B cell (primary cell): Measurements from ENCODE around the gene CRB1. TPM values are rescaled to one million over a fixed set of nuclear protein-coding genes. Genes with fewer than 3 reads are reported as not detected.

Experiments
- ATAC-seq: fragments of 200-7000 bp; cut with Tn5 transposase; one replicate; pipeline ENCODE4 v1.10.0; 2021; ENCODE audit warnings: low read depth, mild to moderate bottlenecking, moderate number of reproducible peaks, moderate library complexity
- CTCF ChIA-PET: fragments of 350-600 bp; sonication (Branson Sonifier 250); formaldehyde crosslinking; loops from one replicate; lab custom pipeline; 2021; ENCODE audit warnings: antibody characterized with exemption, inconsistent platforms; lab: Charles Lee
- POLR2A ChIA-PET: fragments of 350-600 bp; sonication (Branson Sonifier 250); formaldehyde crosslinking; loops from one replicate; lab custom pipeline; 2021; ENCODE audit warnings: antibody characterized with exemption; lab: Charles Lee
- DNase-seq: peaks from one replicate; pipeline ENCODE4 v3.0.0; 2013
- H2AFZ ChIP-seq: 2 replicates; pipeline ENCODE4 v1.6.1; 2012; ENCODE audit warnings: mild to moderate bottlenecking, low read depth, low read length; ENCODE audit not compliant: insufficient read depth, poor library complexity, severe bottlenecking
- H3K27ac ChIP-seq, 2 donors: 1 replicate in 1 of 2; 2 replicates in 1 of 2; pipeline ENCODE4 v1.5.1; 2012 to 2013; ENCODE audit warnings: low read length in 2 of 2, mild to moderate bottlenecking in 2 of 2, moderate library complexity in 1 of 2
- H3K27me3 ChIP-seq, 4 experiments: fragments of 200-600 bp in 1 of 4; sonication (generic) in 1 of 4; replicated peaks in 1 of 4; 1 replicate in 2 of 4; 2 replicates in 2 of 4; pipeline versions ENCODE4 v1.6.1 to v1.7.0; 2013 to 2016; ENCODE audit warnings: low read length in 3 of 4, mild to moderate bottlenecking in 2 of 4, mixed read lengths in 1 of 4, moderate library complexity in 1 of 4; ENCODE audit not compliant: insufficient read depth in 4 of 4, control insufficient read depth in 3 of 4; ENCODE audit errors: control extremely low read depth in 1 of 4
- H3K36me3 ChIP-seq, 2 experiments: replicated peaks in 1 of 2; 1 replicate in 1 of 2; 2 replicates in 1 of 2; pipeline versions ENCODE4 v1.6.1 to v1.7.1; 2013; ENCODE audit warnings: low read length in 1 of 2; ENCODE audit not compliant: insufficient read depth in 2 of 2, control insufficient read depth in 1 of 2; ENCODE audit errors: control extremely low read depth in 1 of 2, extremely low read depth in 1 of 2
- H3K4me1 ChIP-seq, 2 donors: fragments of 200-600 bp in 1 of 2; sonication (generic) in 1 of 2; 1 replicate in 1 of 2; 2 replicates in 1 of 2; pipeline versions ENCODE4 v1.5.1 to v1.6.1; 2013 to 2017; ENCODE audit warnings: low read length in 2 of 2; ENCODE audit not compliant: control insufficient read depth in 2 of 2, insufficient read depth in 2 of 2
- H3K4me2 ChIP-seq: replicated peaks from 2 replicates; pipeline ENCODE3; 2012; ENCODE audit warnings: mild to moderate bottlenecking, low read depth, low read length; ENCODE audit not compliant: poor library complexity, severe bottlenecking
- H3K4me3 ChIP-seq, 5 experiments: fragments of 200-600 bp in 1 of 5; sonication (generic) in 1 of 5; 1 replicate in 3 of 5; 2 replicates in 2 of 5; pipeline versions ENCODE4 v1.5.1 to v1.7.0; 2011 to 2016; ENCODE audit warnings: low read length in 4 of 5, mild to moderate bottlenecking in 4 of 5, low read depth in 2 of 5, control low read depth in 1 of 5, moderate library complexity in 1 of 5; ENCODE audit not compliant: insufficient read depth in 1 of 5; ENCODE audit errors: control extremely low read depth in 1 of 5, extremely low read depth in 1 of 5
- H3K79me2 ChIP-seq: fragments of 200-600 bp; sonication (generic); one replicate; pipeline ENCODE4 v1.6.0; 2016; ENCODE audit warnings: low read length; ENCODE audit not compliant: control insufficient read depth, insufficient read depth
- H3K9ac ChIP-seq: fragments of 200-600 bp; sonication (generic); 2 replicates; pipeline ENCODE4 v1.6.1; 2017; ENCODE audit warnings: mild to moderate bottlenecking, low read length, moderate library complexity
- H3K9me3 ChIP-seq, 3 donors: one replicate each; pipeline versions ENCODE4 v1.6.1 to v1.7.1; 2013; ENCODE audit warnings: low read length in 2 of 3; ENCODE audit not compliant: control insufficient read depth in 2 of 3, insufficient read depth in 1 of 3; ENCODE audit errors: control extremely low read depth in 1 of 3
- H4K20me1 ChIP-seq: 2 replicates; pipeline ENCODE4 v1.6.0; 2012; ENCODE audit warnings: mild to moderate bottlenecking, low read length; ENCODE audit not compliant: insufficient read depth, control insufficient read depth, poor library complexity, severe bottlenecking
- H3K27ac Mint-ChIP-seq: one replicate; pipeline ENCODE4 v1.8.0; 2021; ENCODE audit warnings: mixed read lengths
- H3K27me3 Mint-ChIP-seq: one replicate; pipeline ENCODE4 v1.8.0; 2021; ENCODE audit warnings: mixed read lengths
- H3K4me1 Mint-ChIP-seq: one replicate; pipeline ENCODE4 v1.8.0; 2021; ENCODE audit warnings: mixed read lengths
- H3K4me3 Mint-ChIP-seq: one replicate; pipeline ENCODE4 v1.8.0; 2021; ENCODE audit warnings: mixed read lengths
- H3K9me3 Mint-ChIP-seq: one replicate; pipeline ENCODE4 v1.8.0; 2022; ENCODE audit warnings: mixed read lengths; ENCODE audit not compliant: insufficient read depth
- CTCF ChIP-seq: fragments of 200-600 bp; IDR thresholded peaks from one replicate; pipeline ENCODE4 v1.8.0; 2022; ENCODE audit warnings: antibody characterized with exemption, mild to moderate bottlenecking
- EZH2 ChIP-seq: IDR thresholded peaks from 2 replicates; pipeline ENCODE4 v1.6.1; 2012; ENCODE audit warnings: borderline replicate concordance, low read depth, mild to moderate bottlenecking, moderate library complexity, low read length; ENCODE audit not compliant: insufficient read depth, poor library complexity, severe bottlenecking
- WGBS: methylation state at CpG from one replicate; pipeline ENCODE4 v1.1.5; 2013; ENCODE audit warnings: missing lambda C conversion rate; ENCODE audit not compliant: insufficient coverage; 5-methylcytosine and 5-hydroxymethylcytosine counted together
- intact Hi-C: fragments of 100-400 bp; cut with micrococcal nuclease; formaldehyde crosslinking; loops from one replicate; pipeline ENCODE4 v1.10.0; 2022
- polyA plus RNA-seq: library from polyadenylated mRNA; depleted of rRNA; stranded (reverse); fragments of >200 nt; gene quantifications from 2 replicates; pipeline ENCODE4 v1.2.3, GENCODE V29; 2012
- total RNA-seq, 2 donors: library from RNA; stranded (reverse); fragments of 120-200 nt in 1 of 2; gene quantifications; 1 replicate in 1 of 2; 2 replicates in 1 of 2; pipeline versions ENCODE4 v1.2.3 to v1.2.4, GENCODE V29; 2013 to 2022

Gene CRB1
- total and polyA plus RNA-seq, 2 donors (not counting 1 experiment from before 2014, with no cell fraction given): 0.15 TPM; not detected in 1

- Histone ChIP-seq H2AFZ (no peak overlapping the region), H4K20me1 (no peaks in the 10 kb centered on the region), H3K9me3 (no peaks in the 10 kb centered on the region), H3K79me2 (no peaks in the 10 kb centered on the region), H3K4me3 (no peak overlapping the region), H3K4me1 (no peaks in the 10 kb centered on the region), H3K4me2 (no peak overlapping the region), H3K27ac (no peak overlapping the region), H3K27me3 (no peaks in the 10 kb centered on the region), H3K9ac (no peak overlapping the region), H3K36me3 (no peaks in the 10 kb centered on the region)
- intact Hi-C loops: no loop called here
- ATAC-seq: no peak
- no peak for DNase-seq
- ChIA-PET POLR2A (no interaction called here), CTCF (interaction anchor here (1.6 kb wide), 1 partner anchor 135 kb away, joined by 4 read pairs; no protein-coding TSS in a partner anchor)
- Mint-ChIP-seq H3K9me3 (no peaks in the 10 kb centered on the region), H3K27me3 (peaks cover 8% of the 10 kb centered on the region), H3K4me3 (no peak overlapping the region), H3K27ac (no peak overlapping the region), H3K4me1 (no peaks in the 10 kb centered on the region)
- TF ChIP-seq EZH2: no peak
- TF ChIP-seq CTCF: no peak
These were observed 46.6 kb downstream of the CRB1 start for GRCh38 chr1:197314682-197315081.

GRCh38 chr1:197319631-197320030 is 51.6 kb downstream of the CRB1 start:
- ChIA-PET CTCF (no interaction called here), POLR2A (no interaction called here)
- TF ChIP-seq EZH2: no peak
- TF ChIP-seq CTCF: no peak
- no peaks in the 10 kb centered on the region for H3K9me3 Mint-ChIP-seq
- Histone ChIP-seq H3K27me3 (no peaks in the 10 kb centered on the region), H3K27ac (no peak overlapping the region), H3K79me2 (no peaks in the 10 kb centered on the region), H3K36me3 (no peaks in the 10 kb centered on the region), H4K20me1 (no peaks in the 10 kb centered on the region), H3K4me2 (no peak overlapping the region), H3K9ac (no peak overlapping the region), H3K4me3 (no peak overlapping the region), H3K4me1 (no peaks in the 10 kb centered on the region), H2AFZ (no peak overlapping the region), H3K9me3 (no peaks in the 10 kb centered on the region)
- DNase-seq (no peak), ATAC-seq (no peak)
- no peaks in the 10 kb centered on the region for H3K4me1 Mint-ChIP-seq
- no peak overlapping the region for H3K4me3 Mint-ChIP-seq
- WGBS: no CpG with 5 or more reads among the region's 2 CpGs
- peaks cover 4% of the 10 kb centered on the region for H3K27me3 Mint-ChIP-seq
- no peak overlapping the region for H3K27ac Mint-ChIP-seq
- intact Hi-C loops: no loop called here
